DND-41 (cell line): ENCODE data around the gene C1orf105.
"Not testable (repeated sequence)": the region's sequence is repeated elsewhere in the genome, so short reads cannot be mapped to it uniquely, and the experiment has no call there.

Source experiments
- CTCF ChIP-seq: IDR thresholded peaks from 2 replicates; pipeline ENCODE4 v1.5.1; 2012; ENCODE audit warnings: borderline replicate concordance, low read length, moderate library complexity, mild to moderate bottlenecking; ENCODE audit not compliant: poor library complexity, severe bottlenecking; ENCODE audit errors: extremely low read depth
- EZH2 ChIP-seq: IDR thresholded peaks from 3 replicates; pipeline ENCODE4 v1.6.1; 2012; ENCODE audit warnings: borderline replicate concordance, low read depth, mild to moderate bottlenecking, moderate library complexity, low read length, inconsistent platforms; ENCODE audit not compliant: severe bottlenecking

- TF ChIP-seq CTCF, EZH2: not testable (repeated sequence)
These were observed 16.7 kb downstream of the C1orf105 start for GRCh38 chr1:172437183-172437582.
